ENCODE results near the gene DPF3. TPM values are rescaled to one million over a fixed set of nuclear protein-coding genes. Genes with fewer than 3 reads are reported as not detected.

DPF3 gene
- total and polyA plus RNA-seq, 9 of the 15 experiments (the other 6 are each of a cell fraction or from before 2014, with no cell fraction given): 0.21 to 4.9 (median 1.2) TPM

DNA sequence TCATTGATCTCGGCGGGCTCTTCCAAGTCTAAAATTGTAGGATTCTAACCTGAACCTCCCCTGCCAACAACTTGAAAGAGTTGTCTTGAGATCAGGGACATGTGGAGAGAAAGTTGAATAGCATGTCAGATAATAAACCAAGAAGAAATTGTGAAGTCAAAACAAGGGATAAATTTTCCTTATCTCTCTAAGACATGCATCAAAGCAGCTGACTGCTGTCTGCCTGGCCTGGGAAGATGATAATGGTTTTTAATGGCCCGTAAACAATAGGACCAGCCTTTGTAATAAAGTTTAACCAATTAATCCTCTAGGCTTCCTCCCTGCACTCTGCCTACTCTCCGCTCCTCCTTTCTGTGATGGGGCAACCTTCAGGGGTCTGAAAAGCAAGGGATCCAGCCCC lies 67.9 kb downstream of the DPF3 start (continued):
- TF ChIP-seq, protein P1, sequence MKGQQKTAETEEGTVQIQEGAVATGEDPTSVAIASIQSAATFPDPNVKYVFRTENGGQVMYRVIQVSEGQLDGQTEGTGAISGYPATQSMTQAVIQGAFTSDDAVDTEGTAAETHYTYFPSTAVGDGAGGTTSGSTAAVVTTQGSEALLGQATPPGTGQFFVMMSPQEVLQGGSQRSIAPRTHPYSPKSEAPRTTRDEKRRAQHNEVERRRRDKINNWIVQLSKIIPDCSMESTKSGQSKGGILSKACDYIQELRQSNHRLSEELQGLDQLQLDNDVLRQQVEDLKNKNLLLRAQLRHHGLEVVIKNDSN (CRISPR knock-in tag; IDR thresholded peaks at IDR 0.05): no peak
- TF ChIP-seq RBM25 (IDR thresholded peaks at IDR 0.05; ENCODE audit: low read depth, low read length, severe bottlenecking) (no peak), NR2C1 (IDR thresholded peaks at IDR 0.05) (no peak), NR2C1 (tag; IDR thresholded peaks at IDR 0.05) (0 out of 2 replicates have a peak, but pooled peaks have one; percentile 44), PHTF2 (CRISPR knock-in tag; IDR thresholded peaks at IDR 0.05) (no peak), CREB1 (IDR thresholded peaks at IDR 0.05) (peak; percentile 24; the same call in 1 of the 2 replicates), CREB1 (CRISPR knock-in tag; IDR thresholded peaks at IDR 0.05) (no peak), EWSR1 (IDR thresholded peaks at IDR 0.05; ENCODE audit: borderline replicate concordance, low read depth, partially characterized antibody) (no peak), ZNF23 (CRISPR knock-in tag; IDR thresholded peaks at IDR 0.05) (no peak), ZC3H8 (IDR thresholded peaks at IDR 0.05) (no peak), SOX6 (IDR thresholded peaks at IDR 0.05) (peak; percentile 100), BRD4 (IDR thresholded peaks at IDR 0.05) (no peak), RFX7 (CRISPR knock-in tag; IDR thresholded peaks at IDR 0.05) (no peak), NBN (IDR thresholded peaks at IDR 0.05; ENCODE audit: low read depth) (peak; percentile 78; the same call in 1 of the 2 replicates), JUNB (CRISPR knock-in tag; conservative IDR thresholded peaks at IDR 0.05) (no peak), SMARCA4 (IDR thresholded peaks at IDR 0.05) (peak; percentile 90), POLR2A (conservative IDR thresholded peaks at IDR 0.05) (no peak), TCF7 (IDR thresholded peaks at IDR 0.05; ENCODE audit: borderline replicate concordance) (no peak), SETDB1 (IDR thresholded peaks at IDR 0.05; ENCODE audit: low read length) (no peak), NCOA6 (IDR thresholded peaks at IDR 0.05) (no peak)
- TF ChIP-seq, protein P2, sequence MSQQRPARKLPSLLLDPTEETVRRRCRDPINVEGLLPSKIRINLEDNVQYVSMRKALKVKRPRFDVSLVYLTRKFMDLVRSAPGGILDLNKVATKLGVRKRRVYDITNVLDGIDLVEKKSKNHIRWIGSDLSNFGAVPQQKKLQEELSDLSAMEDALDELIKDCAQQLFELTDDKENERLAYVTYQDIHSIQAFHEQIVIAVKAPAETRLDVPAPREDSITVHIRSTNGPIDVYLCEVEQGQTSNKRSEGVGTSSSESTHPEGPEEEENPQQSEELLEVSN (IDR thresholded peaks at IDR 0.05; ENCODE audit: borderline replicate concordance in 1 of 2, extremely low read depth in 1 of 2, insufficient read depth in 1 of 2, insufficient read length in 1 of 2, low read depth in 1 of 2, low read length in 1 of 2, poor library complexity in 1 of 2, severe bottlenecking in 1 of 2): no peak
- TF ChIP-seq, protein P3, sequence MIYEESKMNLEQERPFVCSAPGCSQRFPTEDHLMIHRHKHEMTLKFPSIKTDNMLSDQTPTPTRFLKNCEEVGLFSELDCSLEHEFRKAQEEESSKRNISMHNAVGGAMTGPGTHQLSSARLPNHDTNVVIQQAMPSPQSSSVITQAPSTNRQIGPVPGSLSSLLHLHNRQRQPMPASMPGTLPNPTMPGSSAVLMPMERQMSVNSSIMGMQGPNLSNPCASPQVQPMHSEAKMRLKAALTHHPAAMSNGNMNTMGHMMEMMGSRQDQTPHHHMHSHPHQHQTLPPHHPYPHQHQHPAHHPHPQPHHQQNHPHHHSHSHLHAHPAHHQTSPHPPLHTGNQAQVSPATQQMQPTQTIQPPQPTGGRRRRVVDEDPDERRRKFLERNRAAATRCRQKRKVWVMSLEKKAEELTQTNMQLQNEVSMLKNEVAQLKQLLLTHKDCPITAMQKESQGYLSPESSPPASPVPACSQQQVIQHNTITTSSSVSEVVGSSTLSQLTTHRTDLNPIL (CRISPR knock-in tag; IDR thresholded peaks at IDR 0.05): no peak
- TF ChIP-seq, protein P4, sequence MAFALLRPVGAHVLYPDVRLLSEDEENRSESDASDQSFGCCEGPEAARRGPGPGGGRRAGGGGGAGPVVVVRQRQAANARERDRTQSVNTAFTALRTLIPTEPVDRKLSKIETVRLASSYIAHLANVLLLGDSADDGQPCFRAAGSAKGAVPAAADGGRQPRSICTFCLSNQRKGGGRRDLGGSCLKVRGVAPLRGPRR (CRISPR knock-in tag; IDR thresholded peaks at IDR 0.05): no peak
- TF ChIP-seq, protein P5, sequence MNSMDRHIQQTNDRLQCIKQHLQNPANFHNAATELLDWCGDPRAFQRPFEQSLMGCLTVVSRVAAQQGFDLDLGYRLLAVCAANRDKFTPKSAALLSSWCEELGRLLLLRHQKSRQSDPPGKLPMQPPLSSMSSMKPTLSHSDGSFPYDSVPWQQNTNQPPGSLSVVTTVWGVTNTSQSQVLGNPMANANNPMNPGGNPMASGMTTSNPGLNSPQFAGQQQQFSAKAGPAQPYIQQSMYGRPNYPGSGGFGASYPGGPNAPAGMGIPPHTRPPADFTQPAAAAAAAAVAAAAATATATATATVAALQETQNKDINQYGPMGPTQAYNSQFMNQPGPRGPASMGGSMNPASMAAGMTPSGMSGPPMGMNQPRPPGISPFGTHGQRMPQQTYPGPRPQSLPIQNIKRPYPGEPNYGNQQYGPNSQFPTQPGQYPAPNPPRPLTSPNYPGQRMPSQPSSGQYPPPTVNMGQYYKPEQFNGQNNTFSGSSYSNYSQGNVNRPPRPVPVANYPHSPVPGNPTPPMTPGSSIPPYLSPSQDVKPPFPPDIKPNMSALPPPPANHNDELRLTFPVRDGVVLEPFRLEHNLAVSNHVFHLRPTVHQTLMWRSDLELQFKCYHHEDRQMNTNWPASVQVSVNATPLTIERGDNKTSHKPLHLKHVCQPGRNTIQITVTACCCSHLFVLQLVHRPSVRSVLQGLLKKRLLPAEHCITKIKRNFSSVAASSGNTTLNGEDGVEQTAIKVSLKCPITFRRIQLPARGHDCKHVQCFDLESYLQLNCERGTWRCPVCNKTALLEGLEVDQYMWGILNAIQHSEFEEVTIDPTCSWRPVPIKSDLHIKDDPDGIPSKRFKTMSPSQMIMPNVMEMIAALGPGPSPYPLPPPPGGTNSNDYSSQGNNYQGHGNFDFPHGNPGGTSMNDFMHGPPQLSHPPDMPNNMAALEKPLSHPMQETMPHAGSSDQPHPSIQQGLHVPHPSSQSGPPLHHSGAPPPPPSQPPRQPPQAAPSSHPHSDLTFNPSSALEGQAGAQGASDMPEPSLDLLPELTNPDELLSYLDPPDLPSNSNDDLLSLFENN (IDR thresholded peaks at IDR 0.05; ENCODE audit: low read depth in 2 of 2, low read length in 2 of 2): peak in 1 of 2 experiments; percentile 89; a peak in 2 of 4 replicates

Measured in K562 (cell line).